ENCODE data around the gene EEF1A2. TPM values are rescaled to one million over a fixed set of nuclear protein-coding genes. Genes with fewer than 3 reads are reported as not detected.

Gene EEF1A2
- total RNA-seq, 1 experiment from 2014 or later, result 32.0 TPM

- ChIA-PET CTCF (interaction anchor here (0.5 to 2.5 kb wide), 5 partner anchors 10 to 548 kb away, joined by 3 to 7 read pairs (median 3); partner anchors contain the start of genes PPDPF, RGS19 and SAMD10), POLR2A (interaction anchor here (0.5 to 2.5 kb wide), 2 partner anchors 10 to 50 kb away, joined by 3 to 21 read pairs; partner anchors contain the start of gene PPDPF)
- intact Hi-C loops (cut with micrococcal nuclease; ENCODE audit: unreplicated experiment), result no loop called here
Observed at GRCh38 chr20:63530788-63531160, 31.9 kb upstream of the EEF1A2 start.

DNA sequence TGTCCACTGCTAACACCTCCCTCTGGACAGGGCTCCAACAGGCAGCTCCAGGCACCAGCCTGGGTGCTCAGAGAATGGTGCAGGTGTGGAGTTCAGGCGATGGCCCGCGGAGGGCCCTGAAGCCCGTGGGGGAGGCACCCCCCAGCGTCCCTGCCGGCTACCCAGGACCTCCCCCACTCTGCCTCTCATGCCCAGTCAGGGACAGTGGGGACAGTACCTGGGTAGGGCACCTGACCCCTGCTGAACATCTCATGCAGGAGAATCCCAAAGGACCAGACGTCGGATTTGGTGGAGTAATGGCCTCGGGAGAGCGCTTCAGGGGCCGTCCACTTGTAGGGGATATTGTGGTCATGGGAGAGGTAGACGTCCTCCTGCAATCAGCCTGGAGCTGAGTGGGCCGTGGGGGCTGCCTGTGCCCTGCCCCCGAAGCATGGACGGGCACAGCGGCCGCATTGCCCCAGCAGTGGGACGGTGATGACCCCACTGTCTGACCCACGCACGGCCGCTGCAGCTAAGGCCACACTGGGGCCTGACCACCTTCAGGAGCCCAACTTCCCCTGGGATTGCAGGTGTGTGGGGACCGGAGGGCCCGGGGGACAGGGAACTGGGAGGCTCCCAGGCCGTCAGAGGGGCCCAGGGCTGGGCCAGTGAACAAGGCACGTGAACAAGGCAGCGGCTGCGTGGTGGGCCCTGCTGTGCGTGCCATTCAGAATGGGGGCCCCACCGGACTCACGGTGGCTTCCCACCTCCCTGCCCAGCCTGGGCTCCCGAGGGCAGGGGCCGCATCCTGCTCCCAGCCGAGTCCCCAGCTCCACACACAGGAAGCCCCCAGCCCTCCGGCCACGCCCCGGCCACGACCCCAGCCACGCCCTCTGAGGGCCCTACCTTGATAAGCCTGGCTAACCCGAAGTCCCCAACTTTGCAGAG is 31.2 kb upstream of the EEF1A2 start:
- Mint-ChIP-seq H3K4me1 (ENCODE audit: low read depth, unreplicated experiment) (no peaks in the 10 kb centered on the region), H3K27me3 (ENCODE audit: insufficient read depth, unreplicated experiment) (no peaks in the 10 kb centered on the region), H3K4me3 (ENCODE audit: unreplicated experiment) (no peak overlapping the region), H3K9me3 (ENCODE audit: unreplicated experiment) (no peaks in the 10 kb centered on the region), H3K27ac (ENCODE audit: unreplicated experiment) (no peak overlapping the region), H3K36me3 (ENCODE audit: insufficient read depth, unreplicated experiment) (peaks cover 42% of the 10 kb centered on the region)
- POLR2A ChIA-PET, result interaction anchor here (0.5 to 2.5 kb wide), 4 partner anchors 10 to 335 kb away, joined by 3 to 21 read pairs (median 3); partner anchors contain the start of genes PPDPF and TPD52L2
- TF ChIP-seq CTCF (IDR thresholded peaks at IDR 0.05; ENCODE audit: insufficient read depth in 1 of 2, low read depth in 1 of 2, low read length in 1 of 2, severe bottlenecking in 1 of 2, unreplicated experiment in 1 of 2), result no peak
- no peaks in the 10 kb centered on the region for H3K36me3 ChIP-seq (ENCODE audit: control insufficient read depth, insufficient read depth, low read length)
- no peak overlapping the region for H3K4me3 ChIP-seq (ENCODE audit: low read depth, low read length)
- no TSS peak for BruUV-seq (replicated peaks)
- intact Hi-C loops (cut with micrococcal nuclease; ENCODE audit: unreplicated experiment), result no loop called here
- no peak for DNase-seq
- no peaks in the 10 kb centered on the region for H3K9me3 ChIP-seq
- peaks cover 27% of the 10 kb centered on the region for H3K4me1 ChIP-seq
- CTCF ChIA-PET, result interaction anchor here (0.6 to 2.5 kb wide), 5 partner anchors 8 to 450 kb away, joined by 3 to 7 read pairs (median 4); partner anchors contain the start of genes PPDPF, PTK6 and SAMD10
- no peaks in the 10 kb centered on the region for H3K27me3 ChIP-seq (replicated peaks; ENCODE audit: control insufficient read depth, insufficient read depth, low read length)

More at GRCh38 chr20:63530788-63531160, 31.9 kb upstream of the EEF1A2 start:
- no peaks in the 10 kb centered on the region for H3K27me3 ChIP-seq (replicated peaks; ENCODE audit: control insufficient read depth, insufficient read depth, low read length)
- no peaks in the 10 kb centered on the region for H3K4me1 Mint-ChIP-seq (ENCODE audit: low read depth, unreplicated experiment)
- no peak overlapping the region for H3K27ac Mint-ChIP-seq (ENCODE audit: unreplicated experiment)
- no peaks in the 10 kb centered on the region for H3K9me3 Mint-ChIP-seq (ENCODE audit: unreplicated experiment)
- no peaks in the 10 kb centered on the region for H3K27me3 Mint-ChIP-seq (ENCODE audit: insufficient read depth, unreplicated experiment)
- TF ChIP-seq CTCF (IDR thresholded peaks at IDR 0.05; ENCODE audit: insufficient read depth in 1 of 2, low read depth in 1 of 2, low read length in 1 of 2, severe bottlenecking in 1 of 2, unreplicated experiment in 1 of 2), result no peak
- peaks cover 36% of the 10 kb centered on the region for H3K36me3 Mint-ChIP-seq (ENCODE audit: insufficient read depth, unreplicated experiment)
- H3K4me3 Mint-ChIP-seq (ENCODE audit: unreplicated experiment), result no peak overlapping the region
- BruUV-seq (replicated peaks), result no TSS peak
- peak in 1 of 2 experiments; percentile 69 for DNase-seq
- peaks cover 30% of the 10 kb centered on the region for H3K4me1 ChIP-seq
- no peaks in the 10 kb centered on the region for H3K9me3 ChIP-seq
- no peaks in the 10 kb centered on the region for H3K36me3 ChIP-seq (ENCODE audit: control insufficient read depth, insufficient read depth, low read length)
- H3K4me3 ChIP-seq (ENCODE audit: low read depth, low read length), result no peak overlapping the region

GRCh38 chr20:63529180-63529860 is 30.4 kb upstream of the EEF1A2 start:
- Mint-ChIP-seq H3K27ac (ENCODE audit: unreplicated experiment) (no peak overlapping the region), H3K4me1 (ENCODE audit: low read depth, unreplicated experiment) (no peaks in the 10 kb centered on the region), H3K4me3 (ENCODE audit: unreplicated experiment) (no peak overlapping the region), H3K9me3 (ENCODE audit: unreplicated experiment) (no peaks in the 10 kb centered on the region), H3K36me3 (ENCODE audit: insufficient read depth, unreplicated experiment) (peaks cover 50% of the 10 kb centered on the region), H3K27me3 (ENCODE audit: insufficient read depth, unreplicated experiment) (no peaks in the 10 kb centered on the region)
- CTCF ChIA-PET, result interaction anchor here (0.6 to 2.5 kb wide), 5 partner anchors 8 to 450 kb away, joined by 3 to 7 read pairs (median 4); partner anchors contain the start of genes PPDPF, PTK6 and SAMD10
- Histone ChIP-seq H3K9me3 (no peaks in the 10 kb centered on the region), H3K4me1 (peaks cover 19% of the 10 kb centered on the region), H3K36me3 (ENCODE audit: control insufficient read depth, insufficient read depth, low read length) (no peaks in the 10 kb centered on the region), H3K27me3 (replicated peaks; ENCODE audit: control insufficient read depth, insufficient read depth, low read length) (no peaks in the 10 kb centered on the region), H3K4me3 (ENCODE audit: low read depth, low read length) (no peak overlapping the region)
- DNase-seq, result no peak
- intact Hi-C loops (cut with micrococcal nuclease; ENCODE audit: unreplicated experiment), result no loop called here
- POLR2A ChIA-PET, result interaction anchor here (0.5 to 2.5 kb wide), 7 partner anchors 9 to 1245 kb away, joined by 3 to 21 read pairs (median 8); partner anchors contain the start of genes HELZ2, PPDPF and TPD52L2
- no TSS peak for BruUV-seq (replicated peaks)
- no peak for TF ChIP-seq CTCF (IDR thresholded peaks at IDR 0.05; ENCODE audit: insufficient read depth in 1 of 2, low read depth in 1 of 2, low read length in 1 of 2, severe bottlenecking in 1 of 2, unreplicated experiment in 1 of 2)

Measured in Caco-2 (cell line).